Stimulated activated CD8-positive, alpha-beta memory T cell treated with anti-CD3 and anti-CD28 coated beads, Interleukin-7, amount 100 ng/mL, for 48 hours (primary cell): Measurements from ENCODE around the gene TMEM106C.

Experiments
- DNase-seq, 2 donors: peaks; one replicate each; pipeline ENCODE4 v3.0.0-alpha.2; 2020; ENCODE audit warnings: low read depth in 1 of 2; ENCODE audit errors: extremely low read depth in 1 of 2

The TMEM106C gene

GRCh38 chr12:47979166-47979565 is 15.8 kb downstream of the TMEM106C start:
- DNase-seq = no peak

- DNase-seq = no peak
Measured at GRCh38 chr12:47979686-47980085, 16.3 kb downstream of the TMEM106C start.

GRCh38 chr12:47980197-47980596 is 16.8 kb downstream of the TMEM106C start:
- DNase-seq = no peak

GRCh38 chr12:47980779-47981495 is 17.5 kb downstream of the TMEM106C start:
- no peak for DNase-seq

GRCh38 chr12:47981496-47982260 is 18.3 kb downstream of the TMEM106C start:
- no peak for DNase-seq

GRCh38 chr12:47982311-47982710 is 18.9 kb downstream of the TMEM106C start:
- DNase-seq = no peak

- DNase-seq = no peak
Measured at GRCh38 chr12:47982770-47983169, 19.4 kb downstream of the TMEM106C start.

- no peak for DNase-seq
Measured at GRCh38 chr12:47983541-47984115, 20.2 kb downstream of the TMEM106C start.

GRCh38 chr12:47984331-47984801 is 21.0 kb downstream of the TMEM106C start:
- DNase-seq = no peak

GRCh38 chr12:47985596-47986290 is 22.3 kb downstream of the TMEM106C start:
- DNase-seq = no peak

- DNase-seq = no peak
Measured at GRCh38 chr12:47986291-47986660, 22.9 kb downstream of the TMEM106C start.

GRCh38 chr12:47986832-47987231 is 23.4 kb downstream of the TMEM106C start:
- DNase-seq = no peak

- no peak for DNase-seq
Measured at GRCh38 chr12:47987411-47988072, 24.1 kb downstream of the TMEM106C start.

GRCh38 chr12:47988073-47989022 is 25.0 kb downstream of the TMEM106C start:
- DNase-seq = no peak

- DNase-seq = no peak
Measured at GRCh38 chr12:47989023-47989417, 25.6 kb downstream of the TMEM106C start.

GRCh38 chr12:47989666-47990065 is 26.3 kb downstream of the TMEM106C start:
- DNase-seq = no peak

GRCh38 chr12:47990351-47991105 is 27.1 kb downstream of the TMEM106C start:
- DNase-seq = peak; percentile 23 to 36

- no peak for DNase-seq
Measured at GRCh38 chr12:47991106-47992061, 28.0 kb downstream of the TMEM106C start.
